ENCODE results near the gene ITPRIP. TPM values are rescaled to one million over a fixed set of nuclear protein-coding genes. Genes with fewer than 3 reads are reported as not detected.

Gene ITPRIP
- total RNA-seq, 1 donor from 2014 or later: 35.4 TPM

GRCh38 chr10:104301907-104302690 is 36.2 kb downstream of the ITPRIP start:
- TF ChIP-seq CTCF (IDR thresholded peaks at IDR 0.05; ENCODE audit: borderline replicate concordance): no peak
- H3K9me3 ChIP-seq (replicated peaks): no peaks in the 10 kb centered on the region
- H3K4me3 ChIP-seq: no peak overlapping the region
- H3K36me3 ChIP-seq: no peaks in the 10 kb centered on the region
- H3K4me1 ChIP-seq: peaks cover 98% of the 10 kb centered on the region
- H3K27me3 ChIP-seq (ENCODE audit: low read depth): no peaks in the 10 kb centered on the region
- intact Hi-C loops (cut with micrococcal nuclease): loop anchor here (5.0 kb wide), 1 partner anchor 35 kb away; the partner anchor contains the start of gene ITPRIP
- H3K27ac ChIP-seq (replicated peaks): peak overlapping the region; percentile 94
- no peak for DNase-seq

GRCh38 chr10:104300736-104301292 is 37.5 kb downstream of the ITPRIP start:
- peak overlapping the region; percentile 94 for H3K27ac ChIP-seq (replicated peaks)
- intact Hi-C loops (cut with micrococcal nuclease): loop anchor here (5.0 kb wide), 1 partner anchor 36 kb away; the partner anchor contains the start of gene ITPRIP
- peaks cover 85% of the 10 kb centered on the region for H3K4me1 ChIP-seq
- no peaks in the 10 kb centered on the region for H3K9me3 ChIP-seq (replicated peaks)
- no peak for TF ChIP-seq CTCF (IDR thresholded peaks at IDR 0.05; ENCODE audit: borderline replicate concordance)
- H3K27me3 ChIP-seq (ENCODE audit: low read depth): no peaks in the 10 kb centered on the region
- H3K36me3 ChIP-seq: no peaks in the 10 kb centered on the region
- DNase-seq: peak; percentile 75
- peak overlapping the region; percentile 31 for H3K4me3 ChIP-seq

GRCh38 chr10:104300002-104300735 is 38.1 kb downstream of the ITPRIP start:
- peaks cover 79% of the 10 kb centered on the region for H3K4me1 ChIP-seq
- intact Hi-C loops (cut with micrococcal nuclease): loop anchor here (5.0 kb wide), 1 partner anchor 37 kb away; the partner anchor contains the start of gene ITPRIP
- peak; percentile 12 for TF ChIP-seq CTCF (IDR thresholded peaks at IDR 0.05; ENCODE audit: borderline replicate concordance)
- no peaks in the 10 kb centered on the region for H3K9me3 ChIP-seq (replicated peaks)
- DNase-seq: no peak
- H3K36me3 ChIP-seq: no peaks in the 10 kb centered on the region
- peak overlapping the region; percentile 94 for H3K27ac ChIP-seq (replicated peaks)
- H3K27me3 ChIP-seq (ENCODE audit: low read depth): no peaks in the 10 kb centered on the region
- H3K4me3 ChIP-seq: peak overlapping the region; percentile 31

- Histone ChIP-seq H3K27me3 (ENCODE audit: low read depth) (no peaks in the 10 kb centered on the region), H3K36me3 (no peaks in the 10 kb centered on the region), H3K27ac (replicated peaks) (peak overlapping the region; percentile 94), H3K4me1 (peaks cover 70% of the 10 kb centered on the region), H3K9me3 (replicated peaks) (no peaks in the 10 kb centered on the region), H3K4me3 (peak overlapping the region; percentile 6)
- DNase-seq: no peak
- intact Hi-C loops (cut with micrococcal nuclease): no loop called here
- no peak for TF ChIP-seq CTCF (IDR thresholded peaks at IDR 0.05; ENCODE audit: borderline replicate concordance)
Observed at GRCh38 chr10:104299031-104299904, 39.0 kb downstream of the ITPRIP start.

All from left ventricle myocardium inferior (tissue), 1 donor.